HEK293 (cell line): Measurements from ENCODE around the gene HOXC5.

Experiments used
- GLIS1 ChIP-seq: fragments of 450-650 bp; formaldehyde crosslinking; IDR thresholded peaks from 2 replicates; pipeline ENCODE4 v1.5.1; 2016; ENCODE audit warnings: missing biosample characterization, missing genetic modification characterization
- HOXA7 ChIP-seq: sonication (generic); formaldehyde crosslinking; IDR thresholded peaks from 2 replicates; pipeline ENCODE4 v1.8.1; 2022; ENCODE audit warnings: missing genetic modification reagents, borderline replicate concordance
- MZF1 ChIP-seq: fragments of 450-650 bp; formaldehyde crosslinking; IDR thresholded peaks from 2 replicates; pipeline ENCODE4 v1.5.1; 2017; ENCODE audit warnings: missing biosample characterization, missing genetic modification characterization, borderline replicate concordance
- SP2 ChIP-seq: fragments of 450-650 bp; formaldehyde crosslinking; IDR thresholded peaks from 2 replicates; pipeline ENCODE4 v1.5.1; 2016; ENCODE audit warnings: missing biosample characterization, missing genetic modification characterization
- SP3 ChIP-seq: fragments of 450-650 bp; formaldehyde crosslinking; IDR thresholded peaks from 2 replicates; pipeline ENCODE4 v1.5.1; 2016; ENCODE audit warnings: missing biosample characterization, missing genetic modification characterization
- ZBTB48 ChIP-seq: fragments of 450-650 bp; formaldehyde crosslinking; IDR thresholded peaks from 2 replicates; pipeline ENCODE4 v1.5.1; 2016; ENCODE audit warnings: missing biosample characterization, missing genetic modification characterization
- ZIC2 ChIP-seq: fragments of 450-650 bp; formaldehyde crosslinking; IDR thresholded peaks from 2 replicates; pipeline ENCODE4 v1.5.1; 2016; ENCODE audit warnings: missing biosample characterization, missing genetic modification characterization
- ZNF202 ChIP-seq: fragments of 450-650 bp; formaldehyde crosslinking; IDR thresholded peaks from 2 replicates; pipeline ENCODE4 v1.5.1; 2016; ENCODE audit warnings: missing biosample characterization, missing genetic modification characterization, borderline replicate concordance
- ZNF221 ChIP-seq: fragments of 450-650 bp; formaldehyde crosslinking; IDR thresholded peaks from 2 replicates; pipeline ENCODE4 v1.5.1; 2017; ENCODE audit warnings: missing biosample characterization, missing genetic modification characterization, borderline replicate concordance
- ZNF223 ChIP-seq: fragments of 450-650 bp; formaldehyde crosslinking; IDR thresholded peaks from 2 replicates; pipeline ENCODE4 v1.5.1; 2016; ENCODE audit warnings: missing biosample characterization, missing genetic modification characterization
- ZNF24 ChIP-seq: fragments of 450-650 bp; formaldehyde crosslinking; IDR thresholded peaks from 2 replicates; pipeline ENCODE4 v1.5.1; 2016; ENCODE audit warnings: missing biosample characterization, missing genetic modification characterization
- ZNF404 ChIP-seq: fragments of 450-650 bp; formaldehyde crosslinking; IDR thresholded peaks from 2 replicates; pipeline ENCODE4 v1.5.1; 2017; ENCODE audit warnings: missing biosample characterization, missing genetic modification characterization
- ZNF549 ChIP-seq: fragments of 450-650 bp; IDR thresholded peaks from 2 replicates; pipeline ENCODE4 v1.5.1; 2018; ENCODE audit warnings: missing biosample characterization, missing genetic modification characterization, mild to moderate bottlenecking, inconsistent platforms, moderate library complexity
- ZNF560 ChIP-seq: fragments of 450-650 bp; formaldehyde crosslinking; IDR thresholded peaks from 2 replicates; pipeline ENCODE4 v1.5.1; 2017; ENCODE audit warnings: missing biosample characterization, missing genetic modification characterization, borderline replicate concordance
- ZNF596 ChIP-seq: fragments of 450-650 bp; IDR thresholded peaks from 2 replicates; pipeline ENCODE4 v1.5.0; 2018; ENCODE audit warnings: missing biosample characterization, mild to moderate bottlenecking, missing genetic modification characterization, moderate library complexity
- ZNF621 ChIP-seq: fragments of 450-650 bp; formaldehyde crosslinking; IDR thresholded peaks from 2 replicates; pipeline ENCODE4 v1.5.1; 2017; ENCODE audit warnings: missing biosample characterization, missing genetic modification characterization
- ZNF624 ChIP-seq: fragments of 450-650 bp; formaldehyde crosslinking; IDR thresholded peaks from 2 replicates; pipeline ENCODE4 v1.5.1; 2017; ENCODE audit warnings: missing biosample characterization, missing genetic modification characterization
- ZNF664 ChIP-seq: fragments of 450-650 bp; formaldehyde crosslinking; IDR thresholded peaks from 2 replicates; pipeline ENCODE4 v1.5.1; 2016; ENCODE audit warnings: missing biosample characterization, missing genetic modification characterization
- ZNF776 ChIP-seq: fragments of 450-650 bp; formaldehyde crosslinking; IDR thresholded peaks from 2 replicates; pipeline ENCODE4 v1.5.0; 2017; ENCODE audit warnings: missing biosample characterization, missing genetic modification characterization, borderline replicate concordance
- ZSCAN23 ChIP-seq: fragments of 450-650 bp; formaldehyde crosslinking; IDR thresholded peaks from 2 replicates; pipeline ENCODE4 v1.5.1; 2016; ENCODE audit warnings: missing biosample characterization, missing genetic modification characterization
- TF ChIP-seq, protein P1 (sequence below): fragments of 450-650 bp; formaldehyde crosslinking; conservative IDR thresholded peaks from 2 replicates; pipeline ENCODE4 v1.5.1; 2016; ENCODE audit warnings: low read depth, missing biosample characterization, missing genetic modification characterization
- TF ChIP-seq, protein P2 (sequence below): fragments of 450-650 bp; formaldehyde crosslinking; IDR thresholded peaks from 2 replicates; pipeline ENCODE4 v1.5.1; 2016; ENCODE audit warnings: missing biosample characterization, missing genetic modification characterization
- TF ChIP-seq, protein P3 (sequence below): fragments of 450-650 bp; formaldehyde crosslinking; IDR thresholded peaks from 2 replicates; pipeline ENCODE4 v1.5.1; 2016; ENCODE audit warnings: missing biosample characterization, missing genetic modification characterization
- TF ChIP-seq, protein P4 (sequence below): fragments of 450-650 bp; formaldehyde crosslinking; IDR thresholded peaks from 2 replicates; pipeline ENCODE4 v1.5.1; 2016; ENCODE audit warnings: missing biosample characterization, missing genetic modification characterization, low read depth
- TF ChIP-seq, protein P5 (sequence below): fragments of 450-650 bp; formaldehyde crosslinking; IDR thresholded peaks from 2 replicates; pipeline ENCODE4; 2016; ENCODE audit warnings: missing biosample characterization, missing genetic modification characterization

The HOXC5 gene

DNA sequence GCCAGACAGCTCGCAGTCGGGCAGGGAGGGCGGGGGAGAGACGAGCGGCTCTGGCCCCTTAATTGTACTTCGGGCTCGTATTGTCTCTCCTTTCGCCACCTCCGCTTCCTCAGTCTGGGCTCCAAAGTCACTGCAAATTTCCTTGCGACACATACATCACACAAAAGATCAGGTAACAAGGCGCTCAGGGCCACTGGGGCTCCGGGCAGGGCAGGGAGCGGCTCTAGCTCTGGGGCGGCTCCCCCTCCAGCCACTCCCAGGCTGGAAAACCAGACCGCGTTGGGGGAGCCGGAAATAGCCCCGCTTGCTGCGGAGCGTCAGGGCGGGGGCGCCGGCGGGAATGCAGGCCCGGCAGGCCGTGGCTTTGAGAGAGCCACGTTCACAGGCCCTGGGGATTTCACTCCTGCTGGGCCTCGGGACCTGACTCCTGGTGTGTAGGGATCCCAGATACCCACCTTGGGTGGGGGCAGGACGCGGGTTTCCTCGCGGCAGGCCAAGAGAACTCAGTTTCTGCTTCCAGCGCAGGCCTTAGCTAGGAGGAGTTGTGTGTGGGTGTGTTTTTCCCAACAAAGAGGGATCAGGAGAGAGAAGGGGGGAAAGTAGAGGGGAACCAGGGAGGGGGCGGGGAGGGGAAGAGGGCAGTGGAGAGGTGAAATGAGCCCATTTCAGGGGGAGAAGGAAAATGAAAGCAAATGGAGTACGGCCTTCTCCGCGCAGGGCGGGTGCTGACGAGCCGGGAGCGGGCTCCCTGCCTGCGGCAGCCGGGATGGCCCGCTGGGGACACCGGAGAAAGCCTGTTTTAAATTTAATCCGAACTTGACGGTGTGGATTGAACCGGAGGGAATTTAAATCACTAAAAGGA is 37.2 kb upstream of the HOXC5 start (continued):
- TF ChIP-seq, protein P1, sequence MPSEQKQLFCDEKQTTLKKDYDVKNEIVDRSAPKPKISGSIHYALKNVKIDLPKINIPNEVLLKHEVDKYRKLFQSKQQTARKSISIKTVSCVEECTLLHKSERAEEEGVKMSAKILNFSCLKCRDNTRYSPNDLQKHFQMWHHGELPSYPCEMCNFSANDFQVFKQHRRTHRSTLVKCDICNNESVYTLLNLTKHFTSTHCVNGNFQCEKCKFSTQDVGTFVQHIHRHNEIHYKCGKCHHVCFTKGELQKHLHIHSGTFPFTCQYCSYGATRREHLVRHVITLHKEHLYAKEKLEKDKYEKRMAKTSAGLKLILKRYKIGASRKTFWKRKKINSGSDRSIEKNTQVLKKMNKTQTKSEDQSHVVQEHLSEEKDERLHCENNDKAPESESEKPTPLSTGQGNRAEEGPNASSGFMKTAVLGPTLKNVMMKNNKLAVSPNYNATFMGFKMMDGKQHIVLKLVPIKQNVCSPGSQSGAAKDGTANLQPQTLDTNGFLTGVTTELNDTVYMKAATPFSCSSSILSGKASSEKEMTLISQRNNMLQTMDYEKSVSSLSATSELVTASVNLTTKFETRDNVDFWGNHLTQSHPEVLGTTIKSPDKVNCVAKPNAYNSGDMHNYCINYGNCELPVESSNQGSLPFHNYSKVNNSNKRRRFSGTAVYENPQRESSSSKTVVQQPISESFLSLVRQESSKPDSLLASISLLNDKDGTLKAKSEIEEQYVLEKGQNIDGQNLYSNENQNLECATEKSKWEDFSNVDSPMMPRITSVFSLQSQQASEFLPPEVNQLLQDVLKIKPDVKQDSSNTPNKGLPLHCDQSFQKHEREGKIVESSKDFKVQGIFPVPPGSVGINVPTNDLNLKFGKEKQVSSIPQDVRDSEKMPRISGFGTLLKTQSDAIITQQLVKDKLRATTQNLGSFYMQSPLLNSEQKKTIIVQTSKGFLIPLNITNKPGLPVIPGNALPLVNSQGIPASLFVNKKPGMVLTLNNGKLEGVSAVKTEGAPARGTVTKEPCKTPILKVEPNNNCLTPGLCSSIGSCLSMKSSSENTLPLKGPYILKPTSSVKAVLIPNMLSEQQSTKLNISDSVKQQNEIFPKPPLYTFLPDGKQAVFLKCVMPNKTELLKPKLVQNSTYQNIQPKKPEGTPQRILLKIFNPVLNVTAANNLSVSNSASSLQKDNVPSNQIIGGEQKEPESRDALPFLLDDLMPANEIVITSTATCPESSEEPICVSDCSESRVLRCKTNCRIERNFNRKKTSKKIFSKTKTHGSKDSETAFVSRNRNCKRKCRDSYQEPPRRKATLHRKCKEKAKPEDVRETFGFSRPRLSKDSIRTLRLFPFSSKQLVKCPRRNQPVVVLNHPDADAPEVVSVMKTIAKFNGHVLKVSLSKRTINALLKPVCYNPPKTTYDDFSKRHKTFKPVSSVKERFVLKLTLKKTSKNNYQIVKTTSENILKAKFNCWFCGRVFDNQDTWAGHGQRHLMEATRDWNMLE (tag by site-specific recombination) = no peak; the same call in 1 of the 2 replicates
- TF ChIP-seq, protein P2, sequence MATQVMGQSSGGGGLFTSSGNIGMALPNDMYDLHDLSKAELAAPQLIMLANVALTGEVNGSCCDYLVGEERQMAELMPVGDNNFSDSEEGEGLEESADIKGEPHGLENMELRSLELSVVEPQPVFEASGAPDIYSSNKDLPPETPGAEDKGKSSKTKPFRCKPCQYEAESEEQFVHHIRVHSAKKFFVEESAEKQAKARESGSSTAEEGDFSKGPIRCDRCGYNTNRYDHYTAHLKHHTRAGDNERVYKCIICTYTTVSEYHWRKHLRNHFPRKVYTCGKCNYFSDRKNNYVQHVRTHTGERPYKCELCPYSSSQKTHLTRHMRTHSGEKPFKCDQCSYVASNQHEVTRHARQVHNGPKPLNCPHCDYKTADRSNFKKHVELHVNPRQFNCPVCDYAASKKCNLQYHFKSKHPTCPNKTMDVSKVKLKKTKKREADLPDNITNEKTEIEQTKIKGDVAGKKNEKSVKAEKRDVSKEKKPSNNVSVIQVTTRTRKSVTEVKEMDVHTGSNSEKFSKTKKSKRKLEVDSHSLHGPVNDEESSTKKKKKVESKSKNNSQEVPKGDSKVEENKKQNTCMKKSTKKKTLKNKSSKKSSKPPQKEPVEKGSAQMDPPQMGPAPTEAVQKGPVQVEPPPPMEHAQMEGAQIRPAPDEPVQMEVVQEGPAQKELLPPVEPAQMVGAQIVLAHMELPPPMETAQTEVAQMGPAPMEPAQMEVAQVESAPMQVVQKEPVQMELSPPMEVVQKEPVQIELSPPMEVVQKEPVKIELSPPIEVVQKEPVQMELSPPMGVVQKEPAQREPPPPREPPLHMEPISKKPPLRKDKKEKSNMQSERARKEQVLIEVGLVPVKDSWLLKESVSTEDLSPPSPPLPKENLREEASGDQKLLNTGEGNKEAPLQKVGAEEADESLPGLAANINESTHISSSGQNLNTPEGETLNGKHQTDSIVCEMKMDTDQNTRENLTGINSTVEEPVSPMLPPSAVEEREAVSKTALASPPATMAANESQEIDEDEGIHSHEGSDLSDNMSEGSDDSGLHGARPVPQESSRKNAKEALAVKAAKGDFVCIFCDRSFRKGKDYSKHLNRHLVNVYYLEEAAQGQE (tag by site-specific recombination) = no peak
- TF ChIP-seq ZNF549 (tag by site-specific recombination) = no peak
- TF ChIP-seq SP2 (tag by site-specific recombination) = peak; percentile 71
- TF ChIP-seq, protein P3, sequence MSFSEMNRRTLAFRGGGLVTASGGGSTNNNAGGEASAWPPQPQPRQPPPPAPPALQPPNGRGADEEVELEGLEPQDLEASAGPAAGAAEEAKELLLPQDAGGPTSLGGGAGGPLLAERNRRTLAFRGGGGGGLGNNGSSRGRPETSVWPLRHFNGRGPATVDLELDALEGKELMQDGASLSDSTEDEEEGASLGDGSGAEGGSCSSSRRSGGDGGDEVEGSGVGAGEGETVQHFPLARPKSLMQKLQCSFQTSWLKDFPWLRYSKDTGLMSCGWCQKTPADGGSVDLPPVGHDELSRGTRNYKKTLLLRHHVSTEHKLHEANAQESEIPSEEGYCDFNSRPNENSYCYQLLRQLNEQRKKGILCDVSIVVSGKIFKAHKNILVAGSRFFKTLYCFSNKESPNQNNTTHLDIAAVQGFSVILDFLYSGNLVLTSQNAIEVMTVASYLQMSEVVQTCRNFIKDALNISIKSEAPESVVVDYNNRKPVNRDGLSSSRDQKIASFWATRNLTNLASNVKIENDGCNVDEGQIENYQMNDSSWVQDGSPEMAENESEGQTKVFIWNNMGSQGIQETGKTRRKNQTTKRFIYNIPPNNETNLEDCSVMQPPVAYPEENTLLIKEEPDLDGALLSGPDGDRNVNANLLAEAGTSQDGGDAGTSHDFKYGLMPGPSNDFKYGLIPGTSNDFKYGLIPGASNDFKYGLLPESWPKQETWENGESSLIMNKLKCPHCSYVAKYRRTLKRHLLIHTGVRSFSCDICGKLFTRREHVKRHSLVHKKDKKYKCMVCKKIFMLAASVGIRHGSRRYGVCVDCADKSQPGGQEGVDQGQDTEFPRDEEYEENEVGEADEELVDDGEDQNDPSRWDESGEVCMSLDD = peak; percentile 96
- TF ChIP-seq ZSCAN23 (tag by site-specific recombination) = no peak
- peak; percentile 97 for TF ChIP-seq MZF1
- peak; percentile 33; the same call in 1 of the 2 replicates for TF ChIP-seq ZNF596
- no peak for TF ChIP-seq HOXA7
- no peak for TF ChIP-seq ZNF202 (tag by site-specific recombination)
- TF ChIP-seq ZNF221 = no peak
- TF ChIP-seq ZNF223 (tag by site-specific recombination) = peak; percentile 63; the same call in 1 of the 2 replicates
- TF ChIP-seq, protein P4, sequence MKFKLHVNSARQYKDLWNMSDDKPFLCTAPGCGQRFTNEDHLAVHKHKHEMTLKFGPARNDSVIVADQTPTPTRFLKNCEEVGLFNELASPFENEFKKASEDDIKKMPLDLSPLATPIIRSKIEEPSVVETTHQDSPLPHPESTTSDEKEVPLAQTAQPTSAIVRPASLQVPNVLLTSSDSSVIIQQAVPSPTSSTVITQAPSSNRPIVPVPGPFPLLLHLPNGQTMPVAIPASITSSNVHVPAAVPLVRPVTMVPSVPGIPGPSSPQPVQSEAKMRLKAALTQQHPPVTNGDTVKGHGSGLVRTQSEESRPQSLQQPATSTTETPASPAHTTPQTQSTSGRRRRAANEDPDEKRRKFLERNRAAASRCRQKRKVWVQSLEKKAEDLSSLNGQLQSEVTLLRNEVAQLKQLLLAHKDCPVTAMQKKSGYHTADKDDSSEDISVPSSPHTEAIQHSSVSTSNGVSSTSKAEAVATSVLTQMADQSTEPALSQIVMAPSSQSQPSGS (tag by site-specific recombination) = no peak
- TF ChIP-seq, protein P5, sequence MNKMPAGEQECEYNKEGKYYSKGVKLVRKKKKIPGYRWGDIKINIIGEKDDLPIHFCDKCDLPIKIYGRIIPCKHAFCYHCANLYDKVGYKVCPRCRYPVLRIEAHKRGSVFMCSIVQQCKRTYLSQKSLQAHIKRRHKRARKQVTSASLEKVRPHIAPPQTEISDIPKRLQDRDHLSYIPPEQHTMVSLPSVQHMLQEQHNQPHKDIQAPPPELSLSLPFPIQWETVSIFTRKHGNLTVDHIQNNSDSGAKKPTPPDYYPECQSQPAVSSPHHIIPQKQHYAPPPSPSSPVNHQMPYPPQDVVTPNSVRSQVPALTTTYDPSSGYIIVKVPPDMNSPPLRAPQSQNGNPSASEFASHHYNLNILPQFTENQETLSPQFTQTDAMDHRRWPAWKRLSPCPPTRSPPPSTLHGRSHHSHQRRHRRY (tag by site-specific recombination) = no peak
- peak; percentile 93 for TF ChIP-seq ZIC2
- no peak for TF ChIP-seq ZNF560 (tag by site-specific recombination)
- TF ChIP-seq ZNF404 (tag by site-specific recombination) = no peak
- TF ChIP-seq ZNF621 (tag by site-specific recombination) = no peak
- TF ChIP-seq SP3 (tag by site-specific recombination) = peak; percentile 69
- peak; percentile 44; the same call in 1 of the 2 replicates for TF ChIP-seq ZNF24 (tag by site-specific recombination)
- peak; percentile 49; the same call in 1 of the 2 replicates for TF ChIP-seq GLIS1 (tag by site-specific recombination)
- TF ChIP-seq ZBTB48 = peak; percentile 95
- 0 out of 2 replicates have a peak, but pooled peaks have one; percentile 73 for TF ChIP-seq ZNF624 (tag by site-specific recombination)
- TF ChIP-seq ZNF664 (tag by site-specific recombination) = no peak
- no peak for TF ChIP-seq ZNF776 (tag by site-specific recombination)
